Measurements from ENCODE around the gene MIX23.

The MIX23 gene

GRCh38 chr3:122403489-122403888 lies 20.5 kb upstream of the MIX23 start:
- Histone ChIP-seq H3K4me3 (ENCODE audit: low read depth, low read length) (no peak overlapping the region), H3K9me3 (ENCODE audit: control insufficient read depth, insufficient read depth, low read depth, low read length) (no peaks in the 10 kb centered on the region), H3K27ac (ENCODE audit: extremely low read depth, low read depth, low read length) (no peak overlapping the region), H3K36me3 (ENCODE audit: control insufficient read depth in 2 of 2, insufficient read depth in 1 of 2, low read length in 2 of 2) (peaks cover 0 to 44% of the 10 kb centered on the region in 2 experiments; a peak in 2 of 3 replicates), H3K4me1 (ENCODE audit: control insufficient read depth, insufficient read depth, low read length) (no peaks in the 10 kb centered on the region)
- TF ChIP-seq BCL11A (tag by site-specific recombination; IDR thresholded peaks at IDR 0.05; ENCODE audit: low read depth) (no peak), ZNF341 (tag by site-specific recombination; IDR thresholded peaks at IDR 0.05; ENCODE audit: low read depth) (no peak), ZNF280C (tag by site-specific recombination; IDR thresholded peaks at IDR 0.05) (no peak), SP7 (tag by site-specific recombination; IDR thresholded peaks at IDR 0.05) (no peak), ZBTB11 (tag by site-specific recombination; conservative IDR thresholded peaks at IDR 0.05; ENCODE audit: low read depth) (no peak), GLI4 (tag by site-specific recombination; IDR thresholded peaks at IDR 0.05) (no peak), HOXC10 (CRISPR knock-in tag; IDR thresholded peaks at IDR 0.05) (no peak), ZNF621 (tag by site-specific recombination; IDR thresholded peaks at IDR 0.05) (no peak), KLF1 (tag by site-specific recombination; IDR thresholded peaks at IDR 0.05) (no peak), KLF7 (tag by site-specific recombination; IDR thresholded peaks at IDR 0.05; ENCODE audit: borderline replicate concordance) (no peak), HOXD13 (CRISPR knock-in tag; IDR thresholded peaks at IDR 0.05; ENCODE audit: borderline replicate concordance) (no peak)
- POLR2A ChIA-PET, result no interaction called here
- CTCF ChIA-PET, result no interaction called here

- ChIA-PET POLR2A (no interaction called here), CTCF (no interaction called here)
- peak; percentile 26; the same call in 1 of the 2 replicates for TF ChIP-seq ZNF146 (tag by site-specific recombination; IDR thresholded peaks at IDR 0.05)
- no peak for TF ChIP-seq ZNF561 (tag by site-specific recombination; IDR thresholded peaks at IDR 0.05; ENCODE audit: borderline replicate concordance)
- TF ChIP-seq KLF9 (tag by site-specific recombination; IDR thresholded peaks at IDR 0.05; ENCODE audit: low read depth), result no peak
- no peak overlapping the region for H3K4me3 ChIP-seq (ENCODE audit: low read depth, low read length)
- H3K9me3 ChIP-seq (ENCODE audit: control insufficient read depth, insufficient read depth, low read depth, low read length), result no peaks in the 10 kb centered on the region
- H3K4me1 ChIP-seq (ENCODE audit: control insufficient read depth, insufficient read depth, low read length), result no peaks in the 10 kb centered on the region
- no peak overlapping the region for H3K27ac ChIP-seq (ENCODE audit: extremely low read depth, low read depth, low read length)
- peaks cover 0 to 10% of the 10 kb centered on the region in 2 experiments; a peak in 1 of 3 replicates for H3K36me3 ChIP-seq (ENCODE audit: control insufficient read depth in 2 of 2, insufficient read depth in 1 of 2, low read length in 2 of 2)
These were observed 15.9 kb upstream of the MIX23 start for GRCh38 chr3:122398920-122399319.

GRCh38 chr3:122397201-122397600 lies 14.2 kb upstream of the MIX23 start:
- no peaks in the 10 kb centered on the region for H3K4me1 ChIP-seq (ENCODE audit: control insufficient read depth, insufficient read depth, low read length)
- H3K4me3 ChIP-seq (ENCODE audit: low read depth, low read length), result no peak overlapping the region
- ChIA-PET POLR2A (interaction anchor here (0.6 kb wide), 1 partner anchor 97 kb away, joined by 3 read pairs; no protein-coding TSS in a partner anchor), CTCF (interaction anchor here (0.6 kb wide), 1 partner anchor 12 kb away, joined by 3 read pairs; no protein-coding TSS in a partner anchor)
- H3K27ac ChIP-seq (ENCODE audit: extremely low read depth, low read depth, low read length), result no peak overlapping the region
- H3K9me3 ChIP-seq (ENCODE audit: control insufficient read depth, insufficient read depth, low read depth, low read length), result no peaks in the 10 kb centered on the region
- no peaks in the 10 kb centered on the region for H3K36me3 ChIP-seq (ENCODE audit: control insufficient read depth in 2 of 2, insufficient read depth in 1 of 2, low read length in 2 of 2)
- TF ChIP-seq ZNF704 (tag by site-specific recombination; IDR thresholded peaks at IDR 0.05) (no peak), ZSCAN16 (tag by site-specific recombination; IDR thresholded peaks at IDR 0.05) (no peak), ZBTB1 (tag by site-specific recombination; IDR thresholded peaks at IDR 0.05) (no peak), ZNF184 (tag by site-specific recombination; IDR thresholded peaks at IDR 0.05) (no peak), ZNF623 (tag by site-specific recombination; IDR thresholded peaks at IDR 0.05) (no peak), ZNF529 (tag by site-specific recombination; IDR thresholded peaks at IDR 0.05; ENCODE audit: insufficient replicate concordance) (no peak), SETDB1 (IDR thresholded peaks at IDR 0.05; ENCODE audit: insufficient read length, low read length) (no peak), ZNF350 (tag by site-specific recombination; IDR thresholded peaks at IDR 0.05) (no peak), ZNF18 (tag by site-specific recombination; IDR thresholded peaks at IDR 0.05) (no peak), OVOL3 (tag by site-specific recombination; IDR thresholded peaks at IDR 0.05) (no peak), ZNF585B (tag by site-specific recombination; IDR thresholded peaks at IDR 0.05) (no peak)
